K562 (cell line): ENCODE results near the gene ASB6. TPM values are rescaled to one million over a fixed set of nuclear protein-coding genes. Genes with fewer than 3 reads are reported as not detected.

ENCODE experiments used
- ASH1L ChIP-seq: fragments of 450-650 bp; IDR thresholded peaks from 2 replicates; pipeline ENCODE4 v1.6.1; 2018; ENCODE audit warnings: borderline replicate concordance, mild to moderate bottlenecking, low read depth; ENCODE audit not compliant: partially characterized antibody
- BCLAF1 ChIP-seq, 2 experiments: fragments of 450-650 bp in 1 of 2; IDR thresholded peaks; 2 replicates each; pipeline ENCODE4 v1.6.1; 2011 to 2017; ENCODE audit warnings: low read depth in 2 of 2, antibody characterized with exemption in 1 of 2, borderline replicate concordance in 1 of 2, low read length in 1 of 2, mild to moderate bottlenecking in 1 of 2, mixed read lengths in 1 of 2; ENCODE audit not compliant: control insufficient read depth in 1 of 2
- ELF1 ChIP-seq: fragments of 200-800 bp; sonication (Bioruptor generic); IDR thresholded peaks from 2 replicates; pipeline ENCODE4 v1.6.1; 2016; ENCODE audit warnings: missing genetic modification characterization, missing compliant biosample characterization
- HDAC6 ChIP-seq: IDR thresholded peaks from 2 replicates; pipeline ENCODE4 v1.6.1; 2012; ENCODE audit warnings: low read depth, mild to moderate bottlenecking, control low read depth, inconsistent platforms, low read length, moderate library complexity
- HNRNPL ChIP-seq: fragments of 200-400 bp; formaldehyde crosslinking; IDR thresholded peaks from 2 replicates; pipeline ENCODE4 v1.6.1; 2017; ENCODE audit warnings: low read depth, mild to moderate bottlenecking, low read length
- MAZ ChIP-seq, 2 experiments: fragments of 450-650 bp in 1 of 2; sonication (generic) in 1 of 2; formaldehyde crosslinking; IDR thresholded peaks in 1 of 2; conservative IDR thresholded peaks in 1 of 2; 2 replicates each; pipeline versions ENCODE4 v1.4.0 to v1.5.0; 2020; ENCODE audit warnings: mild to moderate bottlenecking in 1 of 2, missing genetic modification reagents in 1 of 2
- MCM3 ChIP-seq: fragments of 450-650 bp; IDR thresholded peaks from 2 replicates; pipeline ENCODE4 v1.6.1; 2016
- RFX7 ChIP-seq: fragments of 250-450 bp; sonication (Bioruptor Pico); IDR thresholded peaks from 2 replicates; pipeline ENCODE4 v1.5.1; 2021; ENCODE audit warnings: mild to moderate bottlenecking
- SMC3 ChIP-seq: conservative IDR thresholded peaks from 2 replicates; pipeline ENCODE4 v1.6.1; 2011; ENCODE audit warnings: low read depth, low read length, improper control_type of control experiment; ENCODE audit not compliant: insufficient read depth
- ZBED1 ChIP-seq: IDR thresholded peaks from 2 replicates; pipeline ENCODE4 v1.6.1; 2014
- ZNF184 ChIP-seq: sonication (generic); formaldehyde crosslinking; IDR thresholded peaks from 2 replicates; pipeline ENCODE4 v1.5.0; 2020; ENCODE audit warnings: missing genetic modification reagents
- ZNF398 ChIP-seq: fragments of 250-450 bp; sonication (Bioruptor Pico); IDR thresholded peaks from 2 replicates; pipeline ENCODE4 v1.8.0; 2021; ENCODE audit warnings: moderate library complexity, mild to moderate bottlenecking, inconsistent platforms
- ZNF407 ChIP-seq: fragments of 450-650 bp; IDR thresholded peaks from 2 replicates; pipeline ENCODE4 v1.6.1; 2016; ENCODE audit warnings: low read depth
- ZNF695 ChIP-seq: fragments of 450-650 bp; formaldehyde crosslinking; IDR thresholded peaks from 2 replicates; pipeline ENCODE4 v1.4.0; 2020; ENCODE audit warnings: mild to moderate bottlenecking, moderate library complexity
- polyA plus RNA-seq, 8 experiments: library from polyadenylated mRNA; depleted of rRNA in 4 of 8; stranded (reverse) in 5 of 8; unstranded in 3 of 8; fragments of >200 nt; fragmentation: Nextera tagmentation in 2 of 8; fragmentation: Illumina TruSeq in 1 of 8; extraction: Ambion mirVana in 2 of 8; extraction: Trizol in 1 of 8; gene quantifications; 2 replicates each; pipeline versions ENCODE4 v1.2.1 to v1.2.3, GENCODE V29; 2011 to 2014; ENCODE audit warnings: inconsistent platforms in 1 of 8, missing spikeins in 1 of 8
- total RNA-seq, 7 experiments: library from RNA; depleted of rRNA in 6 of 7; stranded (reverse); fragments of >200 nt in 6 of 7; fragmentation: Illumina TruSeq in 2 of 7; extraction: Trizol in 2 of 7; gene quantifications; 2 replicates each; pipeline versions ENCODE4 v1.2.1 to v1.2.3, GENCODE V29; 2011 to 2021; ENCODE audit warnings: low replicate concordance in 1 of 7

ASB6 gene
- total and polyA plus RNA-seq, 9 of the 15 experiments (the other 6 are each of a cell fraction or from before 2014, with no cell fraction given): 0.92 to 17.8 (median 11.3) TPM

DNA sequence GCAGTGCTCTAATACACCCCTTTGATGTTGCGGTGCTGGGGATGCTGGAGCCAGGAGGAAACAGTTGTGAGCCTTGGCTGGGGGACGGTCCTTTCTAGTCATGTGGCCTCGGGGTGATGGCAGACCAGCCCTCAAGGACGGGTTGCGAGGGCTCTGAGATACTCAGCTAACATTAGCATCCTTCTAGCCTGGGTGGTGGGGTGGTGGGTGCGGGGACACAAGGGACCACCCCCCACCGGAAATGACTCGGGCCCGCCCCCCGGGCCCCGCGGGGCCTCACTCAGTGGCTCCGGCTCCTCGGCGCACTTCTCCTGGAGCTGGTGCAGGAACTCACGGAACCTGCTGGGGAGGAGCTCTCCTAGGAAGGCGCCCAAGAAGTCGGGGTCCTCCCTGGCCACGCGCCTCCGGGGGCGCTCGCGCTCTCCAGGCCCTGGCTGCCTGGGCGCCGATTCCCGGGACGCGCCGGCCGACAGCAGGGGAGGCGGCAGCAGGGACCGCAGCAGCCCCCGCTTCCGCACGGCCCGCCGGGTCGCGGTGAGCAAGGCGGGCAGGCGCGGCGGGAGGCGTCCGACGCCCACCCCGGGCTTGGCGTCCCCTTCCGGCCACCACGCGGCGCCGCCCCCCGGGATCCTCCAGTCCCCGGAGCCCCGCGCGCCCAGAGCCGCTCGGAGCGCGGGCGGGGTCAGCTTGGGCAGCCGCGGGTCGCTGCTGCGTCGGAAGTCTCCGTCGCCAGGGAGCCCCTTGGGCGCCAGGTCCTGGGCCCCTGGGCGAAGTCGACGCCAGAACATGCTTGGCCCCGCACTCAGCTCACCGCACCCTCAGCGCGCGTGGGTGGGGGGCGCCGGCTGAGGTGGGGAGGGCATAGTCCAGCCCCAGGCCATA is 21.9 kb downstream of the ASB6 start (continued):
- TF ChIP-seq BCLAF1 (IDR thresholded peaks at IDR 0.05; ENCODE audit: borderline replicate concordance in 1 of 2, control insufficient read depth in 1 of 2, low read depth in 2 of 2, low read length in 1 of 2) (no peak), ZNF695 (CRISPR knock-in tag) (no peak), ASH1L (no peak), ZNF407 (no peak), ELF1 (no peak), MAZ (CRISPR knock-in tag; conservative IDR thresholded peaks at IDR 0.05 in 1 of 2, IDR thresholded peaks at IDR 0.05 in 1 of 2) (peak in 1 of 2 experiments; percentile 79; a peak in 2 of 4 replicates), HDAC6 (no peak; the same call in 1 of the 2 replicates), SMC3 (no peak), MCM3 (no peak), ZNF184 (no peak), HNRNPL (no peak), ZNF398 (CRISPR knock-in tag) (no peak), ZBED1 (no peak), RFX7 (CRISPR knock-in tag) (no peak)
